OCI-LY7 (cell line): Measurements from ENCODE around the gene TRIM33. TPM values are rescaled to one million over a fixed set of nuclear protein-coding genes. Genes with fewer than 3 reads are reported as not detected.

Source experiments
- BruUV-seq: library from RNA; stranded (reverse); fragments of 400-500 nt; replicated peaks from 2 replicates; lab custom pipeline; 2021; lab: Mats Ljungman, UMichigan
- CTCF ChIA-PET: fragments of 300-600 bp; sonication (Branson Sonifier 250); formaldehyde crosslinking; loops from one replicate; lab custom pipeline; 2022; ENCODE audit warnings: antibody characterized with exemption; ENCODE audit not compliant: unreplicated experiment; lab: Charles Lee
- POLR2A ChIA-PET: fragments of 300-600 bp; sonication (Branson Sonifier 250); formaldehyde crosslinking; loops from one replicate; lab custom pipeline; 2022; ENCODE audit warnings: antibody characterized with exemption; lab: Charles Lee
- DNase-seq: peaks from one replicate; pipeline ENCODE4 v3.0.0-alpha.2; 2015; ENCODE audit warnings: low spot score
- H2AFZ ChIP-seq: fragments of 200-600 bp; sonication (generic), shearing (Covaris generic); 2 replicates; pipeline ENCODE4 v1.6.1; 2014; ENCODE audit warnings: mild to moderate bottlenecking, antibody characterized with exemption, low read length, moderate library complexity
- H3K27ac ChIP-seq: fragments of 200-600 bp; sonication (generic); 2 replicates; pipeline ENCODE4 v1.5.1; 2014; ENCODE audit warnings: mixed run types, low read depth, mild to moderate bottlenecking, moderate library complexity, low read length, inconsistent platforms; ENCODE audit not compliant: poor library complexity, severe bottlenecking
- H3K36me3 ChIP-seq: fragments of 200-600 bp; sonication (generic); 2 replicates; pipeline ENCODE4 v1.6.1; 2014; ENCODE audit warnings: mild to moderate bottlenecking, antibody characterized with exemption, low read length, moderate library complexity, mixed read lengths; ENCODE audit not compliant: insufficient read depth
- H3K4me1 ChIP-seq: fragments of 200-600 bp; sonication (generic); 2 replicates; pipeline ENCODE4 v1.5.1; 2014; ENCODE audit warnings: mild to moderate bottlenecking, low read length; ENCODE audit not compliant: insufficient read depth, poor library complexity, severe bottlenecking
- H3K4me2 ChIP-seq: fragments of 200-600 bp; sonication (generic); 2 replicates; pipeline ENCODE4 v1.6.1; 2014; ENCODE audit warnings: mild to moderate bottlenecking, low read length
- H3K4me3 ChIP-seq: fragments of 200-600 bp; sonication (generic); 2 replicates; pipeline ENCODE4 v1.5.1; 2014; ENCODE audit warnings: mild to moderate bottlenecking, low read depth, low read length; ENCODE audit not compliant: poor library complexity, severe bottlenecking
- H3K79me2 ChIP-seq: fragments of 200-600 bp; sonication (generic); 2 replicates; pipeline ENCODE4 v1.6.1; 2016; ENCODE audit warnings: low read depth, mild to moderate bottlenecking, low read length, moderate library complexity, mixed read lengths; ENCODE audit not compliant: insufficient read depth
- H3K9me2 ChIP-seq: fragments of 200-600 bp; sonication (generic); 2 replicates; pipeline ENCODE4 v1.6.1; 2016; ENCODE audit warnings: mild to moderate bottlenecking, low read length, mixed read lengths; ENCODE audit not compliant: insufficient read depth
- H3K9me3 ChIP-seq: fragments of 200-600 bp; sonication (generic); 2 replicates; pipeline ENCODE4 v1.6.1; 2014; ENCODE audit warnings: mild to moderate bottlenecking, mixed run types, low read length, mixed read lengths
- H4K20me1 ChIP-seq: fragments of 200-600 bp; sonication (generic); 2 replicates; pipeline ENCODE4 v1.6.1; 2014; ENCODE audit warnings: mild to moderate bottlenecking, antibody characterized with exemption, low read length, moderate library complexity, mixed read lengths; ENCODE audit not compliant: insufficient read depth
- EZH2phosphoT487 ChIP-seq: fragments of 200-600 bp; sonication (generic); IDR thresholded peaks from 2 replicates; pipeline ENCODE4 v1.6.1; 2018; ENCODE audit warnings: low read depth, borderline replicate concordance, mild to moderate bottlenecking, mixed run types, antibody characterized with exemption, low read length, moderate library complexity, mixed read lengths
- intact Hi-C: fragments of 100-400 bp; cut with micrococcal nuclease; formaldehyde crosslinking; loops from one replicate; pipeline ENCODE4 v1.10.0; 2022; ENCODE audit not compliant: unreplicated experiment
- total RNA-seq, 2 experiments: library from RNA; depleted of rRNA in 1 of 2; stranded (reverse); fragments of >200 nt in 1 of 2; shearing (Covaris generic) in 1 of 2; gene quantifications; 2 replicates each; pipeline ENCODE4 v1.2.3, GENCODE V29; 2014 to 2022
- TF ChIP-seq, protein P1 (sequence below): fragments of 200-600 bp; sonication (generic); conservative IDR thresholded peaks from 2 replicates; pipeline ENCODE4 v1.5.1; 2014; ENCODE audit warnings: mild to moderate bottlenecking, antibody characterized with exemption, low read length, moderate library complexity, mixed read lengths

The TRIM33 gene
- total RNA-seq, 2 experiments from 2014 or later = 43.0 to 44.7 TPM

DNA sequence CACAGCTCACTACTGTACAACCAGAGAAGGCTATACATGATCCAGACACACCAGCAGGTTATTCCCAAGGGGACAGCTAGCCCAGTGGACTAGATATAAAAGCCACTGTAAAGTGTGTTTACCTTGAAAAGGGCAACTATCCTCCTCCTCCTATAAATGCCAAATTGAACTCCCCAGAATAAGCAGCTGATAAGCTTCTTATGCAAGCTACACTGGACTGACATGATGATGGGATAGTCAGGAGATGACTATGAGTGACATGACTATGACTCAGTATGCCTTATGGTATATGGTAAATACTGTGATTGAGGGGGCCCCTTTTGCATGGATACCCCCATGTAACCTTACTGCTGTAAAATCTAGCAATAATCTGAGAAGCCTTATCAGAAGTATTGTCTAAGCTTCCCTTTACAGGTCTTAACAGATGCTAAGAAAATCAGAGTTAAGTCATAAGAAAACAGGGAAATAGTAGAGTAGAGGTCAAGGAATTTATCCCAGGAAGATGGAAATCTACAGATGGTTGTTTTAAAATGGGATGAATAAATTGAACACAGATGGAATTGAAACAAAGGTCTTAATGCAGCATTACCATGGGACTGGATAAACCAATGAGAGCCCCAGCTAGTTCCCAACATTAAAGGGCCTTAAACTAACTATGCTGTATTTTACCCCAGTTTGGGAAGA lies 55.8 kb downstream of the TRIM33 start:
- TF ChIP-seq, protein P1, sequence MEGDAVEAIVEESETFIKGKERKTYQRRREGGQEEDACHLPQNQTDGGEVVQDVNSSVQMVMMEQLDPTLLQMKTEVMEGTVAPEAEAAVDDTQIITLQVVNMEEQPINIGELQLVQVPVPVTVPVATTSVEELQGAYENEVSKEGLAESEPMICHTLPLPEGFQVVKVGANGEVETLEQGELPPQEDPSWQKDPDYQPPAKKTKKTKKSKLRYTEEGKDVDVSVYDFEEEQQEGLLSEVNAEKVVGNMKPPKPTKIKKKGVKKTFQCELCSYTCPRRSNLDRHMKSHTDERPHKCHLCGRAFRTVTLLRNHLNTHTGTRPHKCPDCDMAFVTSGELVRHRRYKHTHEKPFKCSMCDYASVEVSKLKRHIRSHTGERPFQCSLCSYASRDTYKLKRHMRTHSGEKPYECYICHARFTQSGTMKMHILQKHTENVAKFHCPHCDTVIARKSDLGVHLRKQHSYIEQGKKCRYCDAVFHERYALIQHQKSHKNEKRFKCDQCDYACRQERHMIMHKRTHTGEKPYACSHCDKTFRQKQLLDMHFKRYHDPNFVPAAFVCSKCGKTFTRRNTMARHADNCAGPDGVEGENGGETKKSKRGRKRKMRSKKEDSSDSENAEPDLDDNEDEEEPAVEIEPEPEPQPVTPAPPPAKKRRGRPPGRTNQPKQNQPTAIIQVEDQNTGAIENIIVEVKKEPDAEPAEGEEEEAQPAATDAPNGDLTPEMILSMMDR = no peak
- TF ChIP-seq EZH2phosphoT487 = no peak
- intact Hi-C loops = no loop called here

DNA sequence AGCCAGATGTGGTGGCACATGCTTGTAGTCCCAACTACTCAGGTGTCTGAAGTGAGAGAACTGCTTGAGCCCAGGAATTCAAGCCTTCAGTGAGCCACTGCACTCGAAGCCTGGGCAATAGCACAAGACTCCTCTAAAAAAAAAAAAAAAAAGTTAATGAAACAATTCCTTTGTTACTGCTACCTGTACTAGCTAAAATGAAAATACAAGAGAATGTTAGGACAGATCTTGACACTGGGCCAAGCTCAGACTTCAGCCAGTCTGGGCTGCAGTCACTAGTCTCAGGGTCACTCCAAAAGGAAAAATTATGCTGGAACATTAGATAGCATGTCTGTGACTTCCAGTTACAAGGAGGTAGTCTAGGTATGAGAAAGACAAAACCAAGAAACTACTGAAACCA lies 56.5 kb downstream of the TRIM33 start:
- no peaks in the 10 kb centered on the region for H4K20me1 ChIP-seq
- no peak overlapping the region for H3K4me2 ChIP-seq
- no peak overlapping the region for H3K27ac ChIP-seq
- CTCF ChIA-PET = no interaction called here
- peaks cover 89% of the 10 kb centered on the region for H3K36me3 ChIP-seq
- TF ChIP-seq, protein P1 = no peak
- no peak for TF ChIP-seq EZH2phosphoT487
- no peak overlapping the region for H2AFZ ChIP-seq
- DNase-seq = no peak
- no TSS peak for BruUV-seq
- intact Hi-C loops = no loop called here
- H3K4me3 ChIP-seq = no peak overlapping the region
- no peaks in the 10 kb centered on the region for H3K9me2 ChIP-seq
- peaks cover 16% of the 10 kb centered on the region; the same call in 1 of the 2 replicates for H3K9me3 ChIP-seq
- H3K79me2 ChIP-seq = no peaks in the 10 kb centered on the region; the same call in none of the 2 replicates
- no peaks in the 10 kb centered on the region for H3K4me1 ChIP-seq
- POLR2A ChIA-PET = interaction anchor here (1.2 kb wide), 1 partner anchor 10 kb away, joined by 9 read pairs; no protein-coding TSS in a partner anchor

More for the DNA sequence above, 55.8 kb downstream of the TRIM33 start:
- Histone ChIP-seq H3K36me3 (peaks cover 90% of the 10 kb centered on the region), H3K79me2 (no peaks in the 10 kb centered on the region; the same call in none of the 2 replicates), H3K4me3 (no peak overlapping the region), H2AFZ (no peak overlapping the region), H4K20me1 (no peaks in the 10 kb centered on the region), H3K9me3 (peaks cover 16% of the 10 kb centered on the region; the same call in 1 of the 2 replicates), H3K4me2 (no peak overlapping the region), H3K27ac (no peak overlapping the region), H3K4me1 (no peaks in the 10 kb centered on the region), H3K9me2 (no peaks in the 10 kb centered on the region)
- ChIA-PET POLR2A (interaction anchor here (1.2 kb wide), 1 partner anchor 9 kb away, joined by 9 read pairs; no protein-coding TSS in a partner anchor), CTCF (no interaction called here)
- BruUV-seq = no TSS peak
- no peak for DNase-seq

DNA sequence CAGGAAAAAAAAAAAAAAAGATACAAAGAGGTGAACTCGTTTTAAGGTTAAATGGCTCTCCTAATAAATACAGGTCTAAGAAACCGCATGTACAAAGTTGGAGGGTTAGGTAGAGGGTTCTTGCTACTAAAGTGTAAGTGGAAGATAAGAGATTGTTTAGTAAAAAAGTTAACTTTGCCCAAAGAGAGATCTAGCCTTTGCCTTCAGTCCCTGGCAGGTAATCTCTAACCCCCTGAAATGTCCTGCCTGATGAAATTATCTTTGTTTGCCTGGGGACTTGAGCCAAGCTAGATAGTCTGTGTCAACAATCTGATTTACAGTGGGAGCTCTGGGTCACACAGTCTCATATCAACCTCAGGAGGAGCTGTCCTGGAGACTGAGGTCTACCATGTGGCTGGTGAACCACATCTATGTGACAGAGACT lies 57.6 kb downstream of the TRIM33 start:
- CTCF ChIA-PET = no interaction called here
- Histone ChIP-seq H4K20me1 (no peaks in the 10 kb centered on the region), H3K79me2 (no peaks in the 10 kb centered on the region; the same call in 1 of the 2 replicates), H3K36me3 (peaks cover 89% of the 10 kb centered on the region), H3K4me3 (no peak overlapping the region), H3K9me2 (no peaks in the 10 kb centered on the region), H3K9me3 (peaks cover 6% of the 10 kb centered on the region; the same call in 1 of the 2 replicates), H3K27ac (no peak overlapping the region), H3K4me2 (no peak overlapping the region), H2AFZ (no peak overlapping the region), H3K4me1 (no peaks in the 10 kb centered on the region)
- POLR2A ChIA-PET = no interaction called here
- DNase-seq = no peak
- no peak for TF ChIP-seq EZH2phosphoT487
- TF ChIP-seq, protein P1 = no peak
- intact Hi-C loops = no loop called here
- BruUV-seq = no TSS peak
